CD14-positive monocyte (primary cell): ENCODE data around the gene CD40LG. TPM values are rescaled to one million over a fixed set of nuclear protein-coding genes. Genes with fewer than 3 reads are reported as not detected.

Experiments
- DNase-seq, 3 donors: peaks; one replicate each; pipeline ENCODE4 v3.0.0-alpha.2; 2011 to 2022
- H2AFZ ChIP-seq: 2 replicates; pipeline ENCODE4 v1.6.0; 2012; ENCODE audit warnings: mild to moderate bottlenecking, low read depth, low read length, inconsistent platforms; ENCODE audit not compliant: insufficient read depth, poor library complexity, severe bottlenecking
- H3K27ac ChIP-seq, 2 donors: 1 replicate in 1 of 2; 2 replicates in 1 of 2; pipeline ENCODE4 v1.5.1; 2012 to 2013; ENCODE audit warnings: low read length in 2 of 2, control low read depth in 1 of 2, inconsistent platforms in 1 of 2, low read depth in 1 of 2, mild to moderate bottlenecking in 1 of 2
- H3K27me3 ChIP-seq, 2 donors: one replicate each; pipeline versions ENCODE4 v1.6.0 to v1.6.1; 2011 to 2013; ENCODE audit warnings: low read length in 2 of 2; ENCODE audit not compliant: control insufficient read depth in 2 of 2, insufficient read depth in 2 of 2
- H3K36me3 ChIP-seq, 2 donors: replicated peaks in 1 of 2; 1 replicate in 1 of 2; 2 replicates in 1 of 2; pipeline versions ENCODE4 v1.5.1 to v1.6.1; 2012 to 2013; ENCODE audit warnings: low read length in 2 of 2, control low read depth in 1 of 2, inconsistent platforms in 1 of 2, mild to moderate bottlenecking in 1 of 2; ENCODE audit not compliant: insufficient read depth in 2 of 2, control insufficient read depth in 1 of 2
- H3K4me1 ChIP-seq, 2 donors: 1 replicate in 1 of 2; 2 replicates in 1 of 2; pipeline versions ENCODE4 v1.5.1 to v1.6.1; 2012 to 2013; ENCODE audit warnings: low read length in 2 of 2, control low read depth in 1 of 2, inconsistent platforms in 1 of 2, mild to moderate bottlenecking in 1 of 2, moderate library complexity in 1 of 2; ENCODE audit not compliant: insufficient read depth in 2 of 2, control insufficient read depth in 1 of 2
- H3K4me2 ChIP-seq: replicated peaks from 2 replicates; pipeline ENCODE3; 2012; ENCODE audit warnings: low read length, moderate library complexity, mild to moderate bottlenecking; ENCODE audit not compliant: poor library complexity, severe bottlenecking; ENCODE audit errors: extremely low read depth
- H3K4me3 ChIP-seq, 3 experiments: fragments of 200-600 bp in 1 of 3; sonication (generic) in 1 of 3; replicated peaks in 1 of 3; 1 replicate in 2 of 3; 2 replicates in 1 of 3; pipeline ENCODE4 v1.5.1; 2011 to 2013; ENCODE audit warnings: low read length in 3 of 3, mild to moderate bottlenecking in 3 of 3, control low read depth in 2 of 3, low read depth in 2 of 3, inconsistent platforms in 1 of 3, moderate library complexity in 1 of 3
- H3K79me2 ChIP-seq: 2 replicates; pipeline ENCODE4 v1.6.0; 2012; ENCODE audit warnings: mild to moderate bottlenecking, control low read depth, inconsistent platforms, low read length, moderate library complexity; ENCODE audit not compliant: insufficient read depth
- H3K9ac ChIP-seq: 2 replicates; pipeline ENCODE4 v1.6.0; 2017; ENCODE audit warnings: low read length, mild to moderate bottlenecking; ENCODE audit not compliant: insufficient read depth, poor library complexity, severe bottlenecking
- H3K9me3 ChIP-seq, 2 donors: replicated peaks in 1 of 2; 1 replicate in 1 of 2; 2 replicates in 1 of 2; pipeline versions ENCODE4 v1.5.1 to v1.6.1; 2012 to 2013; ENCODE audit warnings: low read length in 2 of 2, control low read depth in 1 of 2; ENCODE audit not compliant: control insufficient read depth in 1 of 2, insufficient read depth in 1 of 2
- H4K20me1 ChIP-seq: 2 replicates; pipeline ENCODE4 v1.6.0; 2012; ENCODE audit warnings: mild to moderate bottlenecking, low read length, control low read depth, moderate library complexity; ENCODE audit not compliant: insufficient read depth
- H3K27ac Mint-ChIP-seq, 7 donors: one replicate each; pipeline ENCODE4 v1.8.0; 2020; ENCODE audit warnings: mild to moderate bottlenecking in 7 of 7, mixed read lengths in 7 of 7, moderate library complexity in 6 of 7, inconsistent platforms in 2 of 7
- H3K27me3 Mint-ChIP-seq, 3 donors: one replicate each; pipeline ENCODE4 v1.8.0; 2021 to 2022; ENCODE audit warnings: low read depth in 3 of 3, mild to moderate bottlenecking in 3 of 3, mixed read lengths in 3 of 3, moderate library complexity in 3 of 3, inconsistent platforms in 1 of 3
- H3K36me3 Mint-ChIP-seq, 2 donors: one replicate each; pipeline ENCODE4 v1.8.0; 2020; ENCODE audit warnings: mixed read lengths in 2 of 2, inconsistent platforms in 1 of 2, mild to moderate bottlenecking in 1 of 2
- H3K4me1 Mint-ChIP-seq: one replicate; pipeline ENCODE4 v1.8.0; 2020; ENCODE audit warnings: mild to moderate bottlenecking, mixed read lengths
- H3K4me3 Mint-ChIP-seq, 2 donors: one replicate each; pipeline ENCODE4 v1.8.0; 2020; ENCODE audit warnings: mild to moderate bottlenecking in 2 of 2, mixed read lengths in 2 of 2, moderate library complexity in 1 of 2
- H3K9me3 Mint-ChIP-seq, 7 donors: one replicate each; pipeline ENCODE4 v1.8.0; 2020 to 2022; ENCODE audit warnings: mixed read lengths in 7 of 7, mild to moderate bottlenecking in 6 of 7, moderate library complexity in 6 of 7, inconsistent platforms in 2 of 7
- CTCF ChIP-seq: fragments of 200-600 bp; IDR thresholded peaks from one replicate; pipeline ENCODE4 v1.8.0; 2022; ENCODE audit warnings: antibody characterized with exemption, mild to moderate bottlenecking
- WGBS: methylation state at CpG from one replicate; pipeline ENCODE4 v1.1.5; 2013; ENCODE audit warnings: missing lambda C conversion rate; ENCODE audit not compliant: insufficient coverage; 5-methylcytosine and 5-hydroxymethylcytosine counted together
- intact Hi-C, 2 donors: fragments of 100-400 bp; cut with micrococcal nuclease; formaldehyde crosslinking; loops; one replicate each; pipeline versions ENCODE4 v1.15.0 to v1.15.1; 2023
- polyA plus RNA-seq, 3 donors: library from polyadenylated mRNA; depleted of rRNA in 1 of 3; unstranded in 2 of 3; stranded (reverse) in 1 of 3; fragments of 300-500 nt in 2 of 3; fragments of >200 nt in 1 of 3; fragmentation: Illumina TruSeq in 2 of 3; gene quantifications; 1 replicate in 2 of 3; 2 replicates in 1 of 3; pipeline ENCODE4 v1.2.3, GENCODE V29; 2012 to 2021

Gene CD40LG
- polyA plus RNA-seq, 3 donors: 0.09 TPM; not detected in 2

- Histone ChIP-seq H3K4me2 (no peak overlapping the region), H3K9ac (no peak overlapping the region), H3K27me3 (no peaks in the 10 kb centered on the region), H3K27ac (no peak overlapping the region), H3K9me3 (no peaks in the 10 kb centered on the region), H3K4me1 (no peaks in the 10 kb centered on the region), H3K36me3 (peaks cover 32 to 48% of the 10 kb centered on the region in 2 donors), H3K79me2 (no peaks in the 10 kb centered on the region), H2AFZ (no peak overlapping the region), H4K20me1 (peaks cover 6% of the 10 kb centered on the region), H3K4me3 (no peak overlapping the region)
- Mint-ChIP-seq H3K9me3 (no peaks in the 10 kb centered on the region), H3K36me3 (peaks cover 32 to 33% of the 10 kb centered on the region in 2 donors), H3K4me1 (no peaks in the 10 kb centered on the region), H3K27me3 (peaks cover 0 to 6% (median 0%) of the 10 kb centered on the region in 3 donors), H3K4me3 (no peak overlapping the region), H3K27ac (peak overlapping the region in 1 of 7 donors; percentile 42)
- no CpG with 5 or more reads among the region's 3 CpGs for WGBS
- no peak for TF ChIP-seq CTCF
- intact Hi-C loops: no loop called here
- DNase-seq: no peak
Observed at GRCh38 chrX:136691028-136691809, 43.3 kb downstream of the CD40LG start.

GRCh38 chrX:136692271-136692670, 44.3 kb downstream of the CD40LG start:
- H2AFZ ChIP-seq: no peak overlapping the region
- no peaks in the 10 kb centered on the region for H3K27me3 ChIP-seq
- no peak overlapping the region for H3K4me3 ChIP-seq
- peaks cover 6% of the 10 kb centered on the region for H4K20me1 ChIP-seq
- H3K36me3 Mint-ChIP-seq: peaks cover 40% of the 10 kb centered on the region in 2 donors
- no peak overlapping the region for H3K9ac ChIP-seq
- no peaks in the 10 kb centered on the region for H3K4me1 ChIP-seq
- intact Hi-C loops: no loop called here
- H3K4me1 Mint-ChIP-seq: no peaks in the 10 kb centered on the region
- H3K27ac Mint-ChIP-seq: no peak overlapping the region
- no peaks in the 10 kb centered on the region for H3K79me2 ChIP-seq
- H3K4me3 Mint-ChIP-seq: no peak overlapping the region
- no peak for TF ChIP-seq CTCF
- DNase-seq: no peak
- H3K27me3 Mint-ChIP-seq: peaks cover 0 to 6% (median 0%) of the 10 kb centered on the region in 3 donors
- no peak overlapping the region for H3K27ac ChIP-seq
- H3K9me3 ChIP-seq: no peaks in the 10 kb centered on the region
- peaks cover 36 to 45% of the 10 kb centered on the region in 2 donors for H3K36me3 ChIP-seq
- no peaks in the 10 kb centered on the region for H3K9me3 Mint-ChIP-seq
- no CpG with 5 or more reads among the region's 4 CpGs for WGBS
- H3K4me2 ChIP-seq: no peak overlapping the region
